Measurements from ENCODE around the gene CPNE6.

Gene CPNE6

DNA sequence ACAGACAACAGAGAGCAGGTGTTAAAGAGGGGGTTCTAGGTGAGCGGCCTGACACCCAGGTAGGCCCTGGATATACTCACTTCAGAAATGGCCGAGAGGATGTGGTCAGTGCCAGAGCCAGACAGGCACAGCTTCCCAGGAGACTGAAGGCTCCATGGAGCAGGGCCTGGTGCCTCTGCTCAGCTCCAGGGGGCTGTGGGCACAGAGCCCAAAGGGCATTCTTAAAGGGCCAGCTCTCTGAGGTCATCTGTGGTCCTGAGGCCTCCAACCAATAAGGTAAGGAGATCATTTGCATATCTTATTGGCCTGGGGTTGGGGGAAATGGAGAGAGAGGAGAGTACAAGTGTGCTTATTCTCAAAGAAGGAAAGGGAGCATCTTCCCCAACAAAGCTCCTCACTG, 13.1 kb downstream of the CPNE6 start:
- Mint-ChIP-seq H3K36me3 (no peaks in the 10 kb centered on the region), H3K4me1 (peaks cover 31% of the 10 kb centered on the region), H3K27me3 (no peaks in the 10 kb centered on the region), H3K4me3 (no peak overlapping the region), H3K27ac (no peak overlapping the region), H3K9me3 (no peaks in the 10 kb centered on the region)
- no peak for ATAC-seq

DNA sequence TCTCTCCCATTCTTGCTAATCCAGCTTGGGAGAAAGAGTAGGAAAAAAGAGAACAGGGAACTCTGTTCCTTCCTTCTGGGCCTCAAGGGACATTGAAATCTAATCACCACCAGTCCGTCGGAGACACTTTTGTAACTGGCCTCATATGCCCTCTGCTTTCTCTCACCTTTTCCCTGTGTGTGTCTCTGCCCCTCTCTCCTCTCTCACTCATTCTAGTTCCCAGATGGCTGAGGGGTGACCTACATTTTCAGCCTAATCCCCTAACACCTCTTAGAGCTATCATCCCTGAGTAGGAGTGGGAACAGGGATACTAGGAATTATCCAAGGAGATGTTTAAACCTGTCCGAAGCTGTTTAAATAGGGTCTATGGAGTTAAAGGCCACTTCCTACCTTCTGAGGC, 13.9 kb downstream of the CPNE6 start:
- Mint-ChIP-seq H3K9me3 (no peaks in the 10 kb centered on the region), H3K4me3 (no peak overlapping the region), H3K36me3 (no peaks in the 10 kb centered on the region), H3K4me1 (peaks cover 26% of the 10 kb centered on the region), H3K27ac (no peak overlapping the region), H3K27me3 (no peaks in the 10 kb centered on the region)
- ATAC-seq, result no peak

DNA sequence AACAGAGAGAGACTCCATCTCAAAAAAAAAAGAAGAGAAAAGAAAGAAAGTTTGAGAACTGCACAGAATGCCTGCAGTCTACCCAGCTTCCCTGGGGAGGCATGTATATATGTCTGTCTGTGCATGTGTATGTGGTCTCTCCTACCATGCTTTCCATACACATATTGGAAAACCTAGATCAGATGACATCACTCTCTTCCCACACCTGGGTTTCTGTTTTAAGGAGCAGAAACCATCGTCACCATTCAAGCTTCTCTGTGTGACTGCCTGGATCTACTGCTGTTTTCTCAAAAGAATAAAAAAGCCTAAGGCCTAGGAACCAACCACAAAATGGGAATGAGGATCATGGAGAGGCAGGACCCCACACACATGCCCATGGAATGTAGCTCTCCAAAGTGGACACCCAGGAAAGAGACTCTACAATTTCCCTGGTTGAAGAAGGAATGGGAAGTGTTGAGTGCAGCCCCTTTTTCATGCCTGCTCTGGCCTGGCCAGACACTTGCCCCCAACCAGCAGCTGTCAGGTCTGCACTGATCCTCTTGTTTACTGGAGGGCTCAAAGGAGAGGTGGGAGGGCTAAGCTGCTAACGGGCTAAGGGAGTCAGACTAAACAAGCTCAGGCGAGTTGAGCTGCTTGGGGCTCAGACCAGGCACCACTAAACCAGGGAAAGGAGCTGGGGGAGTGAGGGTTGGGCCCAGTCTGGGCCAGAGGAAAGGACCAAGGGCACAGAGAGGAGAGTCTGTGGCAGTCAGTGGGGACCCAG, 15.0 kb downstream of the CPNE6 start:
- H3K4me3 Mint-ChIP-seq, result no peak overlapping the region
- no peak for ATAC-seq
- H3K27ac Mint-ChIP-seq, result no peak overlapping the region
- no peaks in the 10 kb centered on the region for H3K9me3 Mint-ChIP-seq
- H3K27me3 Mint-ChIP-seq, result no peaks in the 10 kb centered on the region
- no peaks in the 10 kb centered on the region for H3K36me3 Mint-ChIP-seq
- peaks cover 26% of the 10 kb centered on the region for H3K4me1 Mint-ChIP-seq

DNA sequence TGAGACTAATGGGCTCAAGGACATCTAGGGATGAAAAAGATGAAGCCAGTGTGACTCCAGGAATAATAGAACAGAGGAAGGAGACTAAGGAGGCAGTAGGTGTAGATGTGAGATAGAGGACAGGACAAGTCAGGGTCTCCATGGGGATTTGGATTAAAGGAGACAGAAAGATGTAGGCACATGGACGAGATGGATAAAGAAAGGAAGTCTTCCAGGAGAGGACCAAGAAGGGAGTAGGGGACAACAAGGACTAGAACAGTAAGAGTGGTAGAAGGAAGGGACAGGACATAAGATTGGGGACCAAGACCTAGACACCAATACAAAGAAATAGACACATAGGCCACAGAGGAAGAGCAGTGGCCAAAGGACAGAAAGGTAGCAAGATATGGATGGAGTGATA, 15.6 kb downstream of the CPNE6 start:
- Mint-ChIP-seq H3K4me3 (no peak overlapping the region), H3K27me3 (no peaks in the 10 kb centered on the region), H3K4me1 (peaks cover 23% of the 10 kb centered on the region), H3K27ac (no peak overlapping the region), H3K36me3 (no peaks in the 10 kb centered on the region), H3K9me3 (no peaks in the 10 kb centered on the region)
- no peak for ATAC-seq

DNA sequence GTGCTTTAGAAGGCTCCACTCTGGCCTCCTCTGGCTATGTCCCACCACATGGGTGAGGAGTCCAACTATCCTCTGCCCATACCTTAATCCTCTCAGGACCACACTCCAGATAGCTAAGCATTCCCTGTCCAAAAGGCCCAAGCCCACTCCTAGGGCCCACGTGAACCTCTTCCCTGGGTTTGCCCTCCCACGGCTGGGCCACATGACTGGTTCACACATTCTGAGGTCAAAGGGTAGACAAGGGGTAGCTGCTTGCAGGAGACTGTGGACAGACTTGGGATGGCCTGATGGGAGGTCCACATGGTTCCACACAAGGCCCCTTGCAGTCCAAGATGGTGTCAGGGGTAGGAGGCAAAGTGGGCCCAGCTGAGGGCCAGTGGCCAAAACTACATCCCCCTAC, 16.7 kb downstream of the CPNE6 start:
- H3K9me3 Mint-ChIP-seq, result no peaks in the 10 kb centered on the region
- no peaks in the 10 kb centered on the region for H3K36me3 Mint-ChIP-seq
- no peak overlapping the region for H3K27ac Mint-ChIP-seq
- peaks cover 18% of the 10 kb centered on the region for H3K4me1 Mint-ChIP-seq
- H3K4me3 Mint-ChIP-seq, result no peak overlapping the region
- ATAC-seq, result no peak
- no peaks in the 10 kb centered on the region for H3K27me3 Mint-ChIP-seq

DNA sequence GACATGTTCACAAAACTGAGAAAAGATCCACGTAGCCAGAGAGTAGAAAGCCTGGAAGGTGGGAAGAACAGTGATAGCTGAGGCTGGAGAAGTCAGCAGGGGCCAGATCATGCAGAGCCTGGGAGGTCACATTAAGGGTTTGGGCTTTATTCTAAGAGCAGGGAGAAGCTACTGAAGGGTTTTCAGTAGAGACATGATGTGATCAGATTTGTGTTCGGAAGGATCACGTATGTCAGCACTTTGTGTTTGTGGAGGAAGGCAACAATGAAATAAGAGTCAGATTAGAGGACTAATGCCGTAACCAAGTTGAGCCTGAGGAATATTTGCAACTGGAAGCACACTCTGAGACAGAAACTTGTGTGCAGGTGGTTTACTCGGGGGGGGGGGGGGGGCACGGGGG, 18.5 kb downstream of the CPNE6 start:
- H3K4me3 Mint-ChIP-seq, result no peak overlapping the region
- peaks cover 26% of the 10 kb centered on the region for H3K4me1 Mint-ChIP-seq
- no peaks in the 10 kb centered on the region for H3K27me3 Mint-ChIP-seq
- no peak overlapping the region for H3K27ac Mint-ChIP-seq
- H3K36me3 Mint-ChIP-seq, result no peaks in the 10 kb centered on the region
- H3K9me3 Mint-ChIP-seq, result no peaks in the 10 kb centered on the region
- ATAC-seq, result no peak

DNA sequence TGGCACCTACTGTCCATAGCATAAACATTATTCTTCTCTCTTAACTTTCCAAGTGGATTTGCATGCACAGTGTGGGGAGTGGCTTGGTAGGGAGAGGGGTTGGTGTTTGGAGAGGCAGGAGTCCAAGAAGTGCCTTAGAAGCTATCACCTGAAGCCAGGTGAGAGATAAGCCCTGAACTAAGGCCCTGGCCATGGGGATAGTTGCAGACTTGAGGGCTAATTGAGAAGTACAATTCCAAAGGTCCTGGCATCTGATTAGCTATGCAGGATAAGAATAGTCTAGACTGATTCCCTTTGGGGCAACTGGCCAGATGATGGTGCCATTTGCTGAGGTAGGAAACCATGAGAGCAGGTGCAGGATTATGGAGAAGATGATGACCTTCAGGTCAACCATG, 20.7 kb downstream of the CPNE6 start:
- peak overlapping the region; percentile 97 for H3K27ac Mint-ChIP-seq
- peaks cover 39% of the 10 kb centered on the region for H3K4me1 Mint-ChIP-seq
- H3K9me3 Mint-ChIP-seq, result no peaks in the 10 kb centered on the region
- H3K27me3 Mint-ChIP-seq, result no peaks in the 10 kb centered on the region
- ATAC-seq, result no peak
- peaks cover 4% of the 10 kb centered on the region for H3K36me3 Mint-ChIP-seq
- no peak overlapping the region for H3K4me3 Mint-ChIP-seq

DNA sequence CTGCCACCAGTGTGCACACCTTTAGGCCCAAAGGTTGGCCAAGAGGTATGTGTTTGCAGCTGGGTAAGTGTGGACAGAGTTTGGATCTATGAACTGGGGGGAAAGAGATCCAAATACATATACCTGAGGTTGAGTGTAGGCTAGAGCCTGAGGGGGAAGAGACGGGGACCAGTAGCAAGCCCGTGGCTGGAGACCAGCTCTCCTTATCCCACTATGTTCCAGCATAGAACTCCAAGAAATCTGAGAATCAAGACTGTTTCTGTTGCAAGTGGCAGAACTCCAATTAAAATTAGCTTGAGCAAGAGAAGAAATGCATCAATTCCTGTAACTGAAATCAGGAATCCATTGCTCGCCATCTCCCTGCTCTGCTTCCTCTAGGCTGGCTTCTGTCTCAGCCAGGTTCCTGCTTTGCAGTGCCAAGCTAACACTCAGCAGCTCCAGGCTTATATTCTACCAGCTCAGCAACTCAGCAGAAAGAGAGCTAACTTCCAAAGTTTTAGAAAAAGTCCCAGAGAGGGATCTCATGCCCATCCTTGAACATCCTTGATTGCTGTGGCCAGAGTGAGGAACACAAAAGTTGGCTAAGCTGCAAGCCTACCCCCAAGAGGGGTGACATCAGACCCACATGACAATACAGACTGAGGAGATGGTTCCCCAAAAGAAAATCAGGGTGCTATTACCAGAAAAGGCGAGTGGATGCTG, 21.3 kb downstream of the CPNE6 start:
- Mint-ChIP-seq H3K4me1 (peaks cover 39% of the 10 kb centered on the region), H3K36me3 (peaks cover 4% of the 10 kb centered on the region), H3K27me3 (no peaks in the 10 kb centered on the region), H3K4me3 (peak overlapping the region; percentile 96), H3K27ac (peak overlapping the region; percentile 97), H3K9me3 (no peaks in the 10 kb centered on the region)
- ATAC-seq, result no peak

DNA sequence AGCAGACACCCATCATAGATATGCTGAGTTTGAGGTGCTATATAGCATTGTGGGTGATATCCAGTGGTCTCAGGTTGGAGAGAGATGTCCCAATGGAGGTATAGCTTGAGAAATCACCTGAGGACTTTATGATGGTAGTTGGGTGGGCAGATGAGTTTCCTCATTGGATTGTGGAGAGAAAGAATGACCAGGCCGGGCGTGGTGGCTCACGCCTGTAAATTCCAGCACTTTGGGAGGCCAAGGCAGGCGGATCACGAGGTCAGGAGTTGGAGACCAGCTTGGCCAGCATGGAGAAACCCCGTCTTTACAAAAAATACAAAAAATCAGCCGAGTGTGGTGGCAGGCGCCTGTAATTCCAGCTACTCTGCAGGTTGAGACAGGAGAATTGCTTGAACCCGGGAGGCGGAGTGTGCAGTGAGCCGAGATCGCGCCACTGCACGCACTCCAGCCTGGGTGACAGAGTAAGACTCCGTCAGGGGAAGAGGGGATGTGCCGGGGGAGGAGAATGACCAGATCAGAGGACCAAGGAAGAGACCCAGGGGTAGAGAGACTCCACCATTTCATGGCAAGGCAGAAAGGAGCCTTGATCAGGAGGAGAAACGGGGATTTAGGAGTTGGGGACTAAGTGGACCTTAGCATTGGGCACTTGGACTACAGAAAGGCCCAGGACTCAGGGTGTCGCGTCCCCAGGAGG, 22.0 kb downstream of the CPNE6 start:
- Mint-ChIP-seq H3K36me3 (peaks cover 4% of the 10 kb centered on the region), H3K4me3 (peak overlapping the region; percentile 96), H3K4me1 (peaks cover 39% of the 10 kb centered on the region), H3K27ac (peak overlapping the region; percentile 97), H3K27me3 (no peaks in the 10 kb centered on the region), H3K9me3 (no peaks in the 10 kb centered on the region)
- ATAC-seq, result no peak

DNA sequence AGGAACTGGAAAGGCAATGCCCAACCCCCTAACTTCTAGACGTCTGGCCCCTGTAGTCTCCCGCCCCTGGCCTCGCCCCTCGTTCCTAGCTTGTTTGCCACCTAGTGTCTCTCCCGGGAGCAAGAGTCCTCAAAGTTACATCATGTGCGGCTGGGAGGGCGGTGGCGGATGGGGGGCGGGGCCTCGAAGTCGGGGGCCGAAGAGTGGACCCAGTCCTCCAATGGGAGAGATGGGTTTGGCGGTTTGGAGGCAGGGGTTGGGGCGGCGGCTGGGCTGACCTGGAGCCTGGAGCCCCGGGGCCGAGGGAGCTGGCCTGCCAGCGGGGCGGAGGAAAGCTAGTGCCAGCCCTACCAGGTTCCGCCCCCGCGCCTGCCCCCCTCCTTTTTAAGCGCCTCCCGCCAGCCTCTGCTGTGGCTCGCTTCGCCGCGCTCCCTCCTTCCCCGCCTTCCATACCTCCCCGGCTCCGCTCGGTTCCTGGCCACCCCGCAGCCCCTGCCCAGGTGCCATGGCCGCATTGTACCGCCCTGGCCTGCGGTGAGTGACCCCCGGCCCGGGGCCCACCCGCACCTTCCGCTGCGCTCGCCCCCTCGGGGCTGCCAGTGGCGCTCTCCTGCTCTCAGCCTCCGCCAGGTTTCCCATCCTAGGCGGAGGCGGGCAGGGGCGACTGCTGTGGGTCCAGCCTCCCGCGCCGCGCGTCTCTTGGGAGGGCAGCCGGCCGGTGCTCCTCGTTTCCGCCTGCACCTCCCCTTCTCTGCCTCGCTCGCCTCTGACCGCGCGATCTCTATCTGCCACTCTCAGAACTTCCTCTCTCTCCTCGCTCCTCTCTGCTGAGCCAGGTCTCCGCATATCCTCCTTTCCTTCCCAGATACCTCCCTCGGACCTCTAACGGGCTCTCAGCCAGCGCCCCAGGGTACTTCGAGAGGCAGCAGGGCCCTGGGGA, 22.8 kb downstream of the CPNE6 start, which contains the start of gene PCK2:
Gene PCK2 (plus strand): TSS at position 411 of the 940 bp plus-strand sequence. CDS start 95 bp downstream, at position 506.
- peak within 1 kb of the TSS; percentile 96 for H3K4me3 Mint-ChIP-seq
- H3K27ac Mint-ChIP-seq, result peak within 1 kb of the TSS; percentile 97
- H3K4me1 Mint-ChIP-seq, result peaks cover 39% of the 10 kb centered on the region
- peak; percentile 81 for ATAC-seq
- H3K9me3 Mint-ChIP-seq, result no peaks in the 10 kb centered on the region
- H3K27me3 Mint-ChIP-seq, result no peaks in the 10 kb centered on the region
- H3K36me3 Mint-ChIP-seq, result peaks cover 4% of the 10 kb centered on the region

DNA sequence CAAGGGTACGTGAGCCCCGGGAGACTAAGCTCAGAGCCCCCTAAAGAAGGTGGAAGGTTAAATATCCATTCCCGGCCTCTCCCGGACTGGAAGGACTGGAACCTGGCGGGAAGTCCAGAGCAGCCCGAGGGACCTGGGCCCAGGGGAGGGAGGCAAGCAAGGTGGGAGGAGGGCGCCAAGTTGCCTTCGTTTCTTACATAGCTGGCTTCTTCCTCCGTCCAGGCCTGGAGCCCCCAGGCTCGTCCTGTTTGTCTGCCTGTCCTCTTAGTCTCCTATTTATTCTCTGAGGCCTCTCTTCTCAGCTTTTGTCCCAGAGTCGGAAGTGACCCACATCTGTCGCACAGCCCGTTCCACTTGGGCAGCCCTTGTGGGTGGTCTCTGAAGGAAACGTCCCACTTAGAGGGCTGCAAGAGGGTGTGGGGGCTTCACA, 23.5 kb downstream of the CPNE6 start:
- Mint-ChIP-seq H3K36me3 (peaks cover 8% of the 10 kb centered on the region), H3K9me3 (no peaks in the 10 kb centered on the region)
- peak; percentile 0 for ATAC-seq

DNA sequence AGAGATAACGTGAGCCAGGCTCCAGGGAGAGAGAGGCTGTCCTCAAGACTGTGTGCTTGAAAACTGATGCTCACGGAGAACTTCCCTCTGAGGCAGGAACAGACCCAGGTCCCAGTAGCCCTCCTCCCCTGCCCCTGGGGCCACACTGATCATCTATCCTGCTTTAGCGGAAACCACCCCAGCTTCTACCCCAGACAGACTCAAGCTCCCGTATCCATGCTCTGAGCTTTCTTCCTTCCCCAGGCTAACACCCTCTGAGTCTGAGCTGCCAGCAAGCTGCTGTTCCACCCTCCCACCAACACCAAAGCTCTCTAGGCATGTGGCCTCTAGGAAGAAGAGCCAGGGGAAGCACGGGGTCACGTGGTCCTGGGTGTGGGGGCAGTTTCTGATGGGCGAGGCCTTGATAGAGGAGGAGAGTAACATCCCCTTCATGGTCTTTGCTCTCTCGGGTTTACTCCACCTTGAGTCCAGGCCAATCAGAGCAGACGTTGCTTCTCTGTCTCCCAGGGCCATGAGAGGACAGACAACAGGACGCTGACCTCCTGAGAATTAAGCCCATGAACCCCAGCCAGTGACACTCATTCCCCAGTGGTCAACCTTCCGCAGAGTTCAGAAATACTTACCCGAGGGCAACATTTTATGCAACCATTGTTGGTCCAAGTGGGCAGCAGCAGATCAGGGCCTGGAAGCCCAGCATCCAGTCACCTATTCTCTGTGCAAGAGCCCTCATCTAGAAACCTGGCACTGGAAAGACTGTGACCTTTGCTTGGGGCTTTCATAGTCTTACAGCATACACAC, 24.1 kb downstream of the CPNE6 start:
- ATAC-seq, result peak; percentile 87
- Mint-ChIP-seq H3K27me3 (no peaks in the 10 kb centered on the region), H3K4me1 (peaks cover 35% of the 10 kb centered on the region), H3K4me3 (peak overlapping the region; percentile 96), H3K9me3 (no peaks in the 10 kb centered on the region), H3K27ac (peak overlapping the region; percentile 97), H3K36me3 (peaks cover 13% of the 10 kb centered on the region)

More for the DNA sequence above, 23.5 kb downstream of the CPNE6 start:
- Mint-ChIP-seq H3K27ac (peak overlapping the region; percentile 97), H3K4me1 (peaks cover 39% of the 10 kb centered on the region), H3K27me3 (no peaks in the 10 kb centered on the region), H3K4me3 (peak overlapping the region; percentile 96)

DNA sequence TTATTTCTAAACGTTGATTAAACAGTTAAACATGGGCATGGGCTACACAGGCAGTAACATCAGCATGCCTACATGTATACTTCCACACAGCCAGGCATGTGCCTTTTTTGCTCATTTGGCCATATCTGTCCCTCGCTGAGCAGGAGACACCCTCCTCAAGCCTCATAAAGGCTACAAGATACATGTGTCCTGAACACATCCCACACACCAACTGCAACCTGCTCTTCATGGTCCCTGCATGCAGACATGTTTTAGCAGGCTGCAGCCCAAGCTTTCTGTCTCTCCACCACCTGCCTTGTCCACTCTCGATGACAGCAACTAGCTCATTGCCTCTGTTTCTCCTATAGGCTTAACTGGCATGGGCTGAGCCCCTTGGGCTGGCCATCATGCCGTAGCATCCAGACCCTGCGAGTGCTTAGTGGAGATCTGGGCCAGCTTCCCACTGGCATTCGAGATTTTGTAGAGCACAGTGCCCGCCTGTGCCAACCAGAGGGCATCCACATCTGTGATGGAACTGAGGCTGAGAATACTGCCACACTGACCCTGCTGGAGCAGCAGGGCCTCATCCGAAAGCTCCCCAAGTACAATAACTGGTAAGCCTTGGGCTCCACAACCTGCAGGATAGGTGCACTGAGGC, 25.3 kb downstream of the CPNE6 start:
- peaks cover 30% of the 10 kb centered on the region for H3K4me1 Mint-ChIP-seq
- H3K36me3 Mint-ChIP-seq, result peaks cover 13% of the 10 kb centered on the region
- peak overlapping the region; percentile 97 for H3K27ac Mint-ChIP-seq
- no peaks in the 10 kb centered on the region for H3K27me3 Mint-ChIP-seq
- ATAC-seq, result no peak
- no peaks in the 10 kb centered on the region for H3K9me3 Mint-ChIP-seq
- H3K4me3 Mint-ChIP-seq, result peak overlapping the region; percentile 27

Measured in stimulated activated memory B cell treated with anti-CD40 and anti-IgM and Interleukin-4, amounts not matched to agents 10 μg/mL and 1 μg/mL and 100 μg/mL, for 72 hours (primary cell).